ENCODE data around the gene USP28.

GRCh38 chr11:113906516-113906915, 31.1 kb upstream of the USP28 start:
- TF ChIP-seq CTCF (IDR thresholded peaks at IDR 0.05): no peak
- no peak for TF ChIP-seq POLR2A (IDR thresholded peaks at IDR 0.05)
